Left colon (tissue), 2 donors: ENCODE measurements around the gene MTHFD1L. TPM values are rescaled to one million over a fixed set of nuclear protein-coding genes. Genes with fewer than 3 reads are reported as not detected.

Experiments
- ATAC-seq: fragments of 200-7000 bp; cut with Tn5 transposase; one replicate; pipeline ENCODE4 v1.9.1; 2020; ENCODE audit warnings: mild to moderate bottlenecking, moderate library complexity
- DNase-seq, 2 donors: peaks; one replicate each; pipeline ENCODE4 v3.0.0-alpha.2; 2020
- intact Hi-C, 2 donors: fragments of 100-400 bp; cut with DNase I in 1 of 2; cut with micrococcal nuclease in 1 of 2; formaldehyde crosslinking; loops; one replicate each; pipeline versions ENCODE4 v1.11.2 to v1.14.0; 2022; cut with DNase I, micrococcal nuclease
- total RNA-seq, 2 donors: library from RNA; stranded (reverse); fragmentation: NEBNext Ultra II Directional; extraction: Animal tissue kit (Norgen Biotek cat#: 25700); gene quantifications; one replicate each; pipeline ENCODE4 v1.2.1, GENCODE V29; 2021
- donor health status: DM: no; HTN: no; CAD: no.
- donor health status: DM: yes; HTN: yes; CAD: no.

Gene MTHFD1L
- total RNA-seq, 2 donors from 2014 or later: 5.1 to 10.9 TPM

GRCh38 chr6:151091571-151091970 is 226.1 kb downstream of the MTHFD1L start:
- intact Hi-C loops: no loop called here
- ATAC-seq: no peak
- DNase-seq: no peak

GRCh38 chr6:151092591-151092990 is 227.1 kb downstream of the MTHFD1L start:
- intact Hi-C loops: no loop called here
- ATAC-seq (no peak), DNase-seq (no peak)

GRCh38 chr6:151093706-151094105 is 228.2 kb downstream of the MTHFD1L start:
- DNase-seq: no peak
- intact Hi-C loops: no loop called here
- ATAC-seq: no peak

DNA sequence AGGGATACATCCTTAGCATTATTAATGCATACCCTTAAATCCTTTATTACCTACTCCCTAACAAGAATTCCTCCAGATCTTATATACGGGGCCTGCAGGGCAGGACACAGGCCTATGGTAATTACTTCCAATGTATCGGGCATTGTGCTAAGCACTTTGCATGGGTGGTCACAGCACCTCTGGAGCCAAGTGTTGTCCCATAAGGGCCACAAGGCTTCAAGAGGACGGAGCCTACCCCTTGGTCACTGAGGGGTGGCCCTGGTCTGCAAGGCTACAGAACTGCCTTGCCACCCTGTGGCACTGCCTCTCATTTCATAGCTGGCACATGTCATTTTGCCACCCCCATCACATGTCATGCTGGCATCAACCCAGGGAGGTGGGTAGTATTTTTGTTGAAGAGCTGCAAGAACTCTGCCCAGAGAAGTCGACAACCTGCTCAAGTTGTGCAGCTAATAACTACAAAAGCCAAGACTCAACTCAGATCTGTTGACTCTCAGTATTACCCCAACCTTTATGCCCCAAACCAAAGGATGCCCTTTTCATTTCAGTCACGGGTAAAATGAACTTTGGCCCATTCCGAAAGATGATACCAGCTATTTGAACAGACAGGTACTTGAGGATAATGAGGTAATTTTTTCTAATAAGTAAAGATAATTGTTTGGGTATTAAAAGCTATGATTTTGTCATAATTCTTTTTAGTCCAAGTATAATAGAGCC is 230.2 kb downstream of the MTHFD1L start:
- DNase-seq: no peak
- no peak for ATAC-seq
- intact Hi-C loops: no loop called here

DNA sequence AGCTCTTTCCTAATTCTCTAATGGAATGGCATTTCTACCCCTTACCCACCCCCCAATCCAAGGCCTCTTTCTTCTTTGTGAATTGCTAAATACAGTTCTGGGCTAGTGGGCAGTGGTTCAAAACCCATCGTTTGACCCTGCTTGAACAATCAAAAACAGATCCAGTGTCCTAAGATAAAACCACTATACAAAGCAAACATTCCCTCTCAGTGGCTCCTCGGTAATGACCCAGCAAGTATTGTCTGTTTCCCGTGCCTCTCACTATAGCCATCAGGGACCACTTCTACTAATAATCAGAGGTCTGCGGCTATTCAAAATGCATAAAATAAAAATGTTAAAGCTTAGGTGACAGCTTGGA is 230.7 kb downstream of the MTHFD1L start:
- no peak for ATAC-seq

DNA sequence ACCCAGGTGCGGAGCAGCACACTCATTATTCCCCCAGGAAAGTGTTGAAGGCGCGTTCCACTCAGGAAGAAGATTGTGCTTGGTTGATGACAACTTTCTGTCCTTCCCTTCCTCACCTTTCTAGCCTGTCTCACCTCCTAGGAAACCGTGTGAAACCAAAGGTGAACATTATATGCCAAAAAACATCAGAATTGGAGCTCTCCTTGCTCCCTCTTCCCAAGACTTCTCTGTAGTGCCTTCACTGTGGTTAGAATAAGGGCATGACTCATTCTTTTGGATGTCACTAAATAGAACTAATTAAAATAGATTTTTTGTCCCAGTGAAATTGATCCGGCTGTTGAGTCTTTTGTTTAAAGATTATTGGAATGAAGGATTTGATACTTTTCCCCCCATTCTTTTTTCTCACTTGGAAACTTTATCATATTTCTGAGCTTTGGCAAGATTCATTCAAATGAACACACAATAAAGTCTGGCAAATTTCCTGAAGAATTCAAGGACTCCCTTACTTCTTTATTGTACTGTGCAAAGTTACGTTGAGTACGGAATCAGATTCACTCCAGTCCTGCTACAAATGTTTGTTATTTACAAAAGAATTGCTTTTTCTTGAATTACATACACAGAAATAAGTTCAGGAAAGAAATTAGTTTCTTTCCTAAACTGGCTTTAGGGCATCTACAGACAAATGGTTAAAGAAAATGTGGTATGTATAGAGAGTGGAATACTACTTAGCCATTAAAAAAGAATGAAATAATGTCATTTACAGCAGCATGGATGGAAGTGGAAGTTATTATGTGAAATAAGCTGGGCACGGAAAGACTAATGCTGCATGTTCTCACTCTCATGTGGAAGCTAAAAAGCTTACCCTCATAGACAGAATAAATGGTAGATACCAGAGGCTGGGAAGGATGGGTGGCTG is 231.4 kb downstream of the MTHFD1L start:
- ATAC-seq (no peak), DNase-seq (no peak)
- intact Hi-C loops: no loop called here

More for the DNA sequence above, 230.7 kb downstream of the MTHFD1L start:
- no peak for DNase-seq
- intact Hi-C loops: no loop called here

GRCh38 chr6:151098166-151098565 is 232.7 kb downstream of the MTHFD1L start:
- ATAC-seq (no peak), DNase-seq (no peak)
- intact Hi-C loops: no loop called here

- intact Hi-C loops: no loop called here
- no peak for DNase-seq
- ATAC-seq: no peak
Measured at GRCh38 chr6:151100326-151100725, 234.8 kb downstream of the MTHFD1L start.

DNA sequence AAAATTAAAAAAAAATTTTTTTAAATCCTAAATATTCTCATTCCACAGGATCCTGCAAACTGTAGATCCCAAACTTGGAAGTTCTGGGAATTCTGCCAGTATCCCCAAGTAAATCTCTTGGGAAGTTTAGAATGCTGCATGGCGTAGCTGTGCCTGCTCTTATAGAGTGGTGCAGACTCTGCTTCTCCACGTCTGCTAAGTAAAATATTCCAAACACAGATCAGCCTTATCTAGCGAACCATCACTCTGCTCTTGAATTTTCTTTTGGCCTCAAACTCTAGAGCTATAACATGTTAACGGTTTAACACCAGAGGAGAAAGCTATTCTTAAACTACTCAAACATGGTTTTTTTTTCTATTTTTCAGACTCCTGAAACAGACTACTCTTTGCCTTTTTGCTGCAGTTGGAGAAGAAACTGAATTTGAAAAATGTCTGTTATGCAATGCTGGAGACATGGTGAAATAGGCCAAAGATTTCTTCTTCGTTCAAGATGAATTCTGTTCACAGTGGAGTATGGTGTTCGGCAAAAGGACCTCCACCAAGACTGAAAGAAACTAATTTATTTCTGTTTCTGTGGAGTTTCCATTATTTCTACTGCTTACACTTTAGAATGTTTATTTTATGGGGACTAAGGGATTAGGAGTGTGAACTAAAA is 235.8 kb downstream of the MTHFD1L start:
- ATAC-seq (no peak), DNase-seq (no peak)
- intact Hi-C loops: no loop called here

DNA sequence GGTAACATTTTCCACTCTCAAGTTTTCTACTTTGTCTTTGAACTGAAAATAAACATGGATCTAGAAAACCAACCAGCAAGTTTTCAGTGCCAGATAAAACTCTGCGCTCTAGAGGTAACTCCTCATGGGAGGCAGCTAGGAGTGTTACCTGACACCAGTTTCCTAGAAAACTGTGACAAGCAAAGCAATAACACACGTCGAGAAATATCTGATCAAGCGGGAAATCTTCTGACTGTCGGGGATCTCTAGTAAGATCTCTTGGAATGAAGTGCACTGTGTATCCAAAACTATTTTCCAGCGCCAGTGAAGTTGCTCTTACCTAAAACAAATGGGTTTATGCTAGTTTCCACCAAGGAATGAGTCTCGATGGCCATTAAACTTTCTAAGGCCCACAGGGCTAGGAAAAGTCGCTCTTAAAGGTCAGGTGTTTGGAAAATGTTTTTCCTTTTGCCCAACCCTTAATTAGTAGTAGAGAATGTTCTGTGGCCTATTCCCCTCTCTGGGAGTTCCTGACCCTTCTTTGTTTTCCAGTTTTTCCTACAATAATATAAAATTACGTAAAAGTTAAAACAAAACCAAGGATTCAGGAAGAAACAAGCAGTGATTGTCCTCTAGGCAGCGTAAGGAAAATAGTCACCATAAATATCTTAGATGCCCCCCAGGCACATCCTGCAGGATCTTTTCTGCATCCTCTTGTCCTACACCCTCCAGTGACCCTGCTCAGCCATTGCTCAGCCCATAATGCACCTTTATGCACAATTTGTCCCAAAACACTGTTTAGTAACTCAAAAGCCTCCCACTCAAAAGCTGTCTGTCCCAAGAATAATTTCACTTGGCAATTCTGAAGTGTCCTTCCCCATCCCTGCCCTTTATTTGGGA is 236.6 kb downstream of the MTHFD1L start:
- DNase-seq (no peak), ATAC-seq (no peak)
- intact Hi-C loops: no loop called here

DNA sequence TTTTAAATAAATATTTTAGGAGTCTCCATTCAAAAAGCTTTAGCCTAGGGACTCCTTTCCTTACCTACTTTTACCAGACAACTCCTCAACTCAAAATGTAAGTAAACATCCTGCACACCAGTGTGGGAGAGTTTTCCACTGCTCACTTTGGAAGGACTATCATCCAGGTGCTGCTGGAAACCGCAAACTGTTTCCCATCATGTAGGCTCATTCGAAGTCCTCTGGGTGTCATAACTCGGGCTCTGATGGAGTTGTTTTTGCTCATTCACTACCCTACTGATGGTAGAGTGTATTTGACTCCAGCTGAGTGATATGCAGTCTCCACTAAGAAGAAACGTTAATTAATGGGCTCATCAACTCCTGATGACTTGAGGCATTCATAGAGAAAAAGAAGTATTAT is 237.8 kb downstream of the MTHFD1L start:
- no peak for DNase-seq
- no peak for ATAC-seq
- intact Hi-C loops: no loop called here

- no peak for DNase-seq
- intact Hi-C loops: no loop called here
- ATAC-seq: no peak
Measured at GRCh38 chr6:151107897-151108427, 242.5 kb downstream of the MTHFD1L start.

GRCh38 chr6:151108548-151108947 is 243.0 kb downstream of the MTHFD1L start:
- ATAC-seq (no peak), DNase-seq (no peak)
- intact Hi-C loops: no loop called here

DNA sequence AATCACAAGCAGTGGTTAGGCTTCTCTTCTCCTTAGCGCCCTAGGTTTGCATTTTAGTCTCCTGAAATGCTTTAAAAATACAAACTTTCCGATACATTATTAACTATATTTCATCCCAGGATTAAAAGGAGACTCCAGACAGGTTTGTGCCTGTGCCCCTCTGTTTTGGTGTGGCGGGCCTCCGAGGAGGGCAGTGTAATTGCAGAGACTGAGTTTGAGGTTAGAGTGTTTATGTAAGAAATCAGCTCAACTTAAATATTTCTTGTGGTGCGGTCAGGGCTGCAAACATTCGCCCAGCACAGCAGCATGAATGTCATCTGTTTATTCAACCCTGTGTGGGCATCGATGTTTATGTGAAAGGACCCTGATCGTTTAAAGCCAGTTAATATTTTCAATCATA is 243.9 kb downstream of the MTHFD1L start:
- intact Hi-C loops: no loop called here
- ATAC-seq (no peak), DNase-seq (no peak)

DNA sequence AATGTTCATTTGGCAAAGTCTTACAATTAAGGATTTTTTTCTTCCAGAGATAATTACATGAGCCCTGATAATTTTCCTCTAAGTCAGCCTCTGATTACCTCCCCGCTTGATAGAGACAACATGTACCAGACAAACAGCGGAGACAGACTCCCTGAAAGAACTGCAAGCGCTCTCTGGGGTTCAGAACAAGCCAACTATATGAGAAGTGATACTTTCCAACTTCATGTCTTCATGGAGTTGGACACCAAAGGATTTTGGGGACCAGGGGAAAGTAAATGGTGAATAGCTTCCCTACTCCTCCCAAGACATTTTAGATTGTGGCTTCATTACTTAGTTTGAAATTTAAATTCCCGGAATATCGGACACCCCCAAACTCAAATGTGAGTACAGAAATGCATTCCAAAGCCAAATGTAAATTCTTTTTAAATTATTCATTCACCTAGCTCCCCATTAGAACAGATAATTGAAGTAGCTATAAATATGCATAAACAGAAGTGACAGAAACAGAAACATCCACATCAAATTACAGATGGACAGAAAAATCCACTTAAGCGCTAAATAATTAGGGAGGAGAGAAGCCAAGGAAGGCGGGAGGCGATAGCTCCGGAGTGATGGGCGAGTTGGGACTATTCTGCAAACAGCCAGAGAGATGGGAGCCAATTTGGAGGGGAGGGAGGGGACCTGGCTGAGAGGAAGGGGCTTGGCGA is 244.5 kb downstream of the MTHFD1L start:
- ATAC-seq (no peak), DNase-seq (no peak)
- intact Hi-C loops: no loop called here

GRCh38 chr6:151110576-151110905 is 245.0 kb downstream of the MTHFD1L start:
- no peak for DNase-seq

DNA sequence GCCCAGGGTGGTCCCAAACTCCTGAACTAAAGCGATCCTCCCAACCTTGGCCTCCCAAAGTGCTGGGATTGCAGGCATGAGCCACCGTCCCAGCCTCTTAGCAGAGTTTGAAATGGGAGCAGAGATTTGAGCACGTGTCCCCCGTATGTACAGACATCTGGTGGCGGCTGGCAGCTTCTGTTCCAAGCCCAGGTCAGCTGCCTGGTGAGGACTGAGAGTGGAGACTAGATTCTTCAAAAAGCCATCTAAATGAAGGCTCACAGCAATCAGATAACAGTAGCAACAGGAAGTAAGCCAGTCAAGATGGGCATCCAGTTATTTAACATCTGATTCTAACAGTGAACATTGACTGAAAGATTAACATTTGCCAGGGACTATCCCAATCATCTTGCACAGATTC is 246.2 kb downstream of the MTHFD1L start:
- intact Hi-C loops: no loop called here
- no peak for ATAC-seq
- no peak for DNase-seq

More at GRCh38 chr6:151110576-151110905, 245.0 kb downstream of the MTHFD1L start:
- ATAC-seq: no peak
- intact Hi-C loops: no loop called here

DNA sequence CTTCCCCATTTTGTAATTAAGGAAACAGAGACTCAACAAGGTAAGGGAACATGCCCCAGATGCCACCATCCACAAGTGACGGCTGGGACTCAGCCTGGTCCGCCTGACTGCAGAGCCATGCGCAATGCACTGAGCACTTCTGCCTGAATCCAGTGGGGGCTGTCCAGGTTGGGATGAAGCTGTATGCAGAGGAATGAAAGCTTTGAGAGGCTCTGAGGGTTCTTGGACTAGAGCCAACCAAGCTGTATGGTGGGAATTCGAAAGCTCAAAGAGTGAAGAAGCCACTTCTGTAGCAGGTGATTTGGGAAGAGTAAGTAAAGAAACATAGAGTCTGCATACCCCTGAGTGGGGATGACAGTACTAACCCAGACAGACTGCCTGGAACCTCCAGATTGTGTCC is 246.6 kb downstream of the MTHFD1L start:
- ATAC-seq (no peak), DNase-seq (no peak)
- intact Hi-C loops: no loop called here
